HG03571 (cell line): ENCODE results near the gene A1CF.
"Not testable (repeated sequence)": the region's sequence is repeated elsewhere in the genome, so short reads cannot be mapped to it uniquely, and the experiment has no call there.

Experiments
- ATAC-seq: cut with Tn5 transposase; IDR thresholded peaks from one replicate; pipeline ENCODE4 v1.9.1; 2021; ENCODE audit not compliant: unreplicated experiment

The A1CF gene

GRCh38 chr10:50885097-50885859 lies at the start of gene A1CF:
A1CF (minus strand) TSS chr10:50885627; CDS start chr10:50859940, 25,687 bp downstream.
- no peak for ATAC-seq

- ATAC-seq = no peak
Observed at GRCh38 chr10:50931948-50932431, 46.6 kb upstream of the A1CF start.

GRCh38 chr10:50929670-50930069 lies 44.2 kb upstream of the A1CF start:
- no peak for ATAC-seq

- ATAC-seq = no peak
Observed at GRCh38 chr10:50928190-50928552, 42.7 kb upstream of the A1CF start.

- no peak for ATAC-seq
Observed at GRCh38 chr10:50927522-50928189, 42.2 kb upstream of the A1CF start.

GRCh38 chr10:50923471-50923870 lies 38.0 kb upstream of the A1CF start:
- ATAC-seq = not testable (repeated sequence)

GRCh38 chr10:50919010-50919409 lies 33.6 kb upstream of the A1CF start:
- no peak for ATAC-seq

GRCh38 chr10:50918529-50918928 lies 33.1 kb upstream of the A1CF start:
- no peak for ATAC-seq

GRCh38 chr10:50917486-50917885 lies 32.1 kb upstream of the A1CF start:
- no peak for ATAC-seq

- no peak for ATAC-seq
Observed at GRCh38 chr10:50909334-50910014, 24.0 kb upstream of the A1CF start.

GRCh38 chr10:50908366-50908765 lies 22.9 kb upstream of the A1CF start:
- no peak for ATAC-seq

GRCh38 chr10:50905797-50906196 lies 20.4 kb upstream of the A1CF start:
- ATAC-seq = not testable (repeated sequence)

- ATAC-seq = no peak
Observed at GRCh38 chr10:50896721-50897120, 11.3 kb upstream of the A1CF start.

- ATAC-seq = no peak
Observed at GRCh38 chr10:50894312-50894711, 8.9 kb upstream of the A1CF start.

GRCh38 chr10:50892467-50892866 lies 7.0 kb upstream of the A1CF start:
- ATAC-seq = no peak

GRCh38 chr10:50884302-50884701 lies 1.1 kb downstream of the A1CF start:
- no peak for ATAC-seq

GRCh38 chr10:50883629-50884028 lies 1.8 kb downstream of the A1CF start:
- ATAC-seq = no peak

GRCh38 chr10:50882540-50882983 lies 2.9 kb downstream of the A1CF start:
- no peak for ATAC-seq

GRCh38 chr10:50881046-50881445 lies 4.4 kb downstream of the A1CF start:
- not testable (repeated sequence) for ATAC-seq

- ATAC-seq = no peak
Observed at GRCh38 chr10:50876429-50876828, 9.0 kb downstream of the A1CF start.

- ATAC-seq = no peak
Observed at GRCh38 chr10:50874723-50875122, 10.7 kb downstream of the A1CF start.

GRCh38 chr10:50866317-50866716 lies 19.1 kb downstream of the A1CF start:
- no peak for ATAC-seq
